ENCODE results near the gene TUBB1. TPM values are rescaled to one million over a fixed set of nuclear protein-coding genes. Genes with fewer than 3 reads are reported as not detected.
"Not testable (repeated sequence)": the region's sequence is repeated elsewhere in the genome, so short reads cannot be mapped to it uniquely, and the experiment has no call there.

TUBB1 gene
- total RNA-seq, 1 donor = not detected

DNA sequence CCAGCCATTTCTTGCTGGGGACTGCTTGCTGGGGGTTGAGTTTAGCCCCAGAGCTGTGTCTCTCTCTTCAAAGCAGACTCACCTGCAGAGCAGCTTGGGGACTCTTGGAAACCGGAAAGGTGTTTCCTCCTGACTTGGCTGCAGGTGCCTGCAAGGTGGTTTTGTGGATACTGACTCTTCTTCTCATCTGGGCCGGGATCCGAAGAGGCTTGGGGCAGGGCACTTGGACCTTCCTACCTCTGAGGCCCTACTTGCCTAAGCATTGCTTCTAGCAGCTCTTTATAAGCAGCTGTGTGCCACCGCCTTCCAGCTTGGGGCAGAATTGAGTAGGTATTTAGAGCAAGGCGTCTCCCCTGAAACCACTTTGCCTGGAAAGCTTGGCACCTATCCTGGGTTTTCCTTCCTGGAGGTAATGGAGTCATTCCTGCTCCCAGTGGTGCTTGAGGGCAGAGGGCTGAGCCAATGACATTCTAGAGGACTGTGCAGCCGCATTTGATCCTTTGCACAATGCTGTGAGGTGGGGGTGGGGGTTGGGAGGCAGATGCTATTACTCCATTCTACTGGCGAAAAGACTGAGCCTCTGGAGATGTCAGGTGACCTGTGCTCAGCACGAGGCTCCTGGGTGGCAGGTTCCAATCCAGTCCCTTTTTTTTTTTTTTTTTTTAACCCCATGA is 8.8 kb upstream of the TUBB1 start:
- TF ChIP-seq, protein P1, sequence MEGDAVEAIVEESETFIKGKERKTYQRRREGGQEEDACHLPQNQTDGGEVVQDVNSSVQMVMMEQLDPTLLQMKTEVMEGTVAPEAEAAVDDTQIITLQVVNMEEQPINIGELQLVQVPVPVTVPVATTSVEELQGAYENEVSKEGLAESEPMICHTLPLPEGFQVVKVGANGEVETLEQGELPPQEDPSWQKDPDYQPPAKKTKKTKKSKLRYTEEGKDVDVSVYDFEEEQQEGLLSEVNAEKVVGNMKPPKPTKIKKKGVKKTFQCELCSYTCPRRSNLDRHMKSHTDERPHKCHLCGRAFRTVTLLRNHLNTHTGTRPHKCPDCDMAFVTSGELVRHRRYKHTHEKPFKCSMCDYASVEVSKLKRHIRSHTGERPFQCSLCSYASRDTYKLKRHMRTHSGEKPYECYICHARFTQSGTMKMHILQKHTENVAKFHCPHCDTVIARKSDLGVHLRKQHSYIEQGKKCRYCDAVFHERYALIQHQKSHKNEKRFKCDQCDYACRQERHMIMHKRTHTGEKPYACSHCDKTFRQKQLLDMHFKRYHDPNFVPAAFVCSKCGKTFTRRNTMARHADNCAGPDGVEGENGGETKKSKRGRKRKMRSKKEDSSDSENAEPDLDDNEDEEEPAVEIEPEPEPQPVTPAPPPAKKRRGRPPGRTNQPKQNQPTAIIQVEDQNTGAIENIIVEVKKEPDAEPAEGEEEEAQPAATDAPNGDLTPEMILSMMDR (IDR thresholded peaks at IDR 0.05; ENCODE audit: insufficient read depth, low read depth, low read length) = no peak
- no peak overlapping the region for H3K4me3 ChIP-seq (ENCODE audit: low read depth, low read length)
- DNase-seq (ENCODE audit: low read depth) = no peak

DNA sequence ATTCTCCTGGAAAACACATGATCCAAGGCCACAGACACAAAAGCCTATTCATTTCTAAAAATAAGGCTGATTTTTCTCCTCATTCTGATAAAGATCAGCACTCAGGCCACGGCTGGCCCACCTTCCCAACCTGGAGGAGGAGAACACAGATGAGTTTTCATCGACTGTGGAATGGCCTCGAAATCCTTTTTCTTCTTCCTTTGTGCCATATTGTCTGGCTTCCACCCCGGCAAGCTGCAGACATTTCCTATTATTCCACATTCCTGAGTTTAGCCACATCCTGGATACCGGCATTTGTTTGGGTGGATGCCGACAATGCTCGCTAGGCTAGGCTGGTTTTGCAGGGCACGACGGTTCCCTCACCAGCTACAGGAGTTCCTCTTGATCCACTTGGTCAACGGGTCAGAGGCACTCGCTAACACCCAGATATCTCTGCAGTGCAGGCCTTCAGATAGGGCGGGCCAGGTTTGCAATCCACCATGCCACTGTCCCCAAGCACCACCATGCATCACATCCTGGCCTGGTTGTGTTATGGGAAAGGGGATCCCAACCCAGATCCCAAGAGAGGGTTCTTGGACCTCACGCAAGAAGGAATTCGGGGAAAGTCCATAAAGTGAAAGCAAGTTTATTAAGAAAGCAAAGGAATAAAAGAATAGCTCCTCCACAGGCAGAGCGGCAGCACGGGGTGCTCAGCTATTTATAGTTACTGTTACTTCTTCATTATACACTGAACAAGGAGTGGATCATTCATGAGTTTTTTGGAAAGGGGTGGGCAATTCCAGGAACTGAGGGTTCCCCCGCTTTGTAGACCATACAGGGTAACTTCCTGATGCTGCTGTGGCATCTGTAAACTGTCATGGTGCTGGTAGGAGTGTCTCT is 8.0 kb upstream of the TUBB1 start:
- TF ChIP-seq, protein P1 (IDR thresholded peaks at IDR 0.05; ENCODE audit: insufficient read depth, low read depth, low read length) = no peak
- peak; percentile 81 for DNase-seq (ENCODE audit: low read depth)
- no peak overlapping the region for H3K4me3 ChIP-seq (ENCODE audit: low read depth, low read length)

DNA sequence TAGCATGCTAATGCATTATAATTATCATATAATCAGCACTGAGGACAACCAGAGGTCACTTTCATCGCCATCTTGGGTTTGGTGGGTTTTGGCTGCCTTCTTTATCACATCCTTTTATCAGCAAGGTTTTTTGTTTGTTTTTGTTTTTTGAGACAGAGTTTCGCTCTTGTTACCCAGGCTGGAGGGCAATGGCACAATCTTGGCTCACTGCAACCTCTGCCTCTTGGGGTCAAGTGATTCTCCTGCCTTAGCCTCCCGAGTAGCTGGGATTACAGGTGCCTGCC is 7.4 kb upstream of the TUBB1 start:
- H3K4me3 ChIP-seq (ENCODE audit: low read depth, low read length); DNase-seq (ENCODE audit: low read depth): not testable (repeated sequence)

DNA sequence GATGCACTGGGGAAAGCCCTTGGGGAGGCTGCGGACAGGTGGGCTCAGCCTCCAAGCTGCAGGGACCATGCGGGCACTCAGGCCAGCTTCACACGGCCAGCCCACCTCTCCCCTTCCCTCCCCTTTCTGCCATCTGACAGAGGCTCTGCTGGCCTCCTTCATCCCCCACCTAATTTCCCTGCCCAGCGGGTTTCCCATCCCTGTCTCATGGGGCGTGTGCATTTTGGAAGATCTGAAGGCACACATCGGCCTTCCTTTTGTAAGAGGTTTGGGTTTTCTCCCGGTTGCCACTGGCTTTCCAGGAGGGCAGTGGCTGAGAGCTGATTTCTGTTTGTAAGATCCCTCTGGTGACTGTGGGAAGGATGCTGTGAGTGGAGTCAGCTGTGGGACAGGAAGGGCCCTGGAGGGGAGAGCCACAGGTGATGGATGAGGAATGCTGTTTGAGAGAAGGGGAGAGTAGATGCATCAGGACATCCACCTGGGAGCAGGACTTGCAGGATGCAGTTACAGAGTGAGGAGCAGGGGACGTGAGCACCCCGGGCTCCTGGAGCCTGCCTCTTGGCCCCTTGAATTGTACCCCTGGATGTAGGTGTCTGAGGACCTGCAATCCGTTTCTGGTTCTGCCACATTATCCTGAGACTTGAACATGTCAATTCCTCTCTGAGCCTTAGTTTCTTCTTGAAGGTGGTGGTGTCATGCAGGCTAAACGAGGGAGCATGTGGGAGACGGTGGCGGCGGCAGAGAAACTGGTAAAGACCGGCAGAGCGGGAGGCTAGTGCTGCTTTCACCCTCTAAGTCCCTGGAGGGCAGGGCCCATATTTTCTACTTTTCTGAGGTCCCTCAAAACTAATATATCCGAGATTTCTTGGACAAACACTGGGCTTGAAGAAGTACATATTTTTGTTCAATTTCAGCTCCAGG is 5.9 kb upstream of the TUBB1 start:
- H3K4me3 ChIP-seq (ENCODE audit: low read depth, low read length) = no peak overlapping the region
- no peak for DNase-seq (ENCODE audit: low read depth)
- TF ChIP-seq, protein P1 (IDR thresholded peaks at IDR 0.05; ENCODE audit: insufficient read depth, low read depth, low read length) = no peak

DNA sequence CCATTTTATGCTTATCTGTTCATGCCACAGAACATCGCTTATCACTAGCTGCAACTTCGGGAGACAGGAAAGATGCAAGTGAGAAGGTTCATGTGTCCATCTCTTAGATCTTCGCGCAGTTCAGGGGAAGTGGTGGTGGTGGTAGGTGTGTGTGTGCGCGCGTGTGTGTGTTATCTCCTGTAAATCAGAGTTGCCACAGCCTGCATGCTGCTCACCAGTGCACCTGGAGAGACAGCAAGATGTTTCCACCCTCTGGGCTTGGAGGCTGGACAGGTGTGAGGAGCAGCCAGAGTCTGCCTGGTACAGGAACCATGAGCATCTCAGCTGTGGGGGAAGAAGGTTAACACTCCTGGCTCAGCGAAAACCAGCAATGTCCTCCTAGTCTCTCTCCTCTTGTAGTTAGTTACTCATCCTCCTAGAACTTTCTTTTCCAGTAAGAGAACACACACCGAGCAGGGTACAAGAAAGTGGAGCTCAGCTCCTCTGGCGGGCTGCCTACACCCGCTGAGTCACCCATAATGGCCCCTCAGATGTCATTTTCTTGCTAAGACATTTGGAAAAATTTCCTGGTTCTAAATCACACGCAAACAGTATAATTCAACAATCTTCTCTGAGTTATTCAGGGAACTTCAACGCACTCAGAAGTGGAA is 5.1 kb upstream of the TUBB1 start:
- no peak overlapping the region for H3K4me3 ChIP-seq (ENCODE audit: low read depth, low read length)
- TF ChIP-seq, protein P1 (IDR thresholded peaks at IDR 0.05; ENCODE audit: insufficient read depth, low read depth, low read length) = no peak
- DNase-seq (ENCODE audit: low read depth) = no peak

DNA sequence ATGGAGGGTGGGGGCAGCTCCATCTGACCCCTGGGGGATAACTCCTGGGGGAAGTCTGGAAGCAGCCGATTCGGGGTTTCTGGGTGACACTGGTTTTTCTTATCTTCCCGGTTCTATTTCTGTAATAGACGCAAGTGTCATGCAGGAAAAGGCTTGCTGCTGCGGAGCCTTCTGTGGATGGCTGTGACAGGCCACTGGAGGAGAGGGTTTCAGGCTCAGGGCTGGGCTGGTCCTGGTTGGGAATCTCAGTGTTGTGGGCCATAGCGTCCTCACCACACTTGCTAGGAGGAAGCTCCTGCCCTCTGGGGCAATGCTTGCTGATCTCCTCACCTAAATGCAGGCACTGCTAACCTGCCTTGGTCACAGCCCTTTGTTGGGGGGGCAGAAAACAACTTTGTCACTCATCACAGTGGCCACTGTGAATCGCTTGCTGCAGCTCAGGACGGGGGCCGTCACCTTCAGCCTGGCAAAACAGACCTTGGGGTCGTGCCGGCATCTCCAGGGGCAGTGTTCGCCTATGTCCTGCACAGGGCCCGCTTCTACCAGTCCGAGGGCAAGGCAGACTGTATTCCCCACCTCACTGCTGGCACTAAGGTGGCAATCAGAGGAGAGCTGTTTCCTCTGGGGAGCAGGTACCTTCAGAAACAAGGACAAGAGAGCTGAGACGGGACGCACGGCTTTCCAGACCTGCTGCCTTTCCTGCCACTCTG is 4.4 kb upstream of the TUBB1 start:
- H3K4me3 ChIP-seq (ENCODE audit: low read depth, low read length) = no peak overlapping the region
- TF ChIP-seq, protein P1 (IDR thresholded peaks at IDR 0.05; ENCODE audit: insufficient read depth, low read depth, low read length) = no peak
- no peak for DNase-seq (ENCODE audit: low read depth)

Data from fibroblast of villous mesenchyme (primary cell).